Islet of Langerhans (tissue), 1 donor: ENCODE results near the gene CD209.
"Not testable (repeated sequence)": the region's sequence is repeated elsewhere in the genome, so short reads cannot be mapped to it uniquely, and the experiment has no call there.

ENCODE experiments used
- FAIRE-seq: peaks from one replicate; lab custom pipeline; 2011; peaks lifted over from hg19 to GRCh38; lab: Jason Lieb, UNC

Gene CD209, protein sequence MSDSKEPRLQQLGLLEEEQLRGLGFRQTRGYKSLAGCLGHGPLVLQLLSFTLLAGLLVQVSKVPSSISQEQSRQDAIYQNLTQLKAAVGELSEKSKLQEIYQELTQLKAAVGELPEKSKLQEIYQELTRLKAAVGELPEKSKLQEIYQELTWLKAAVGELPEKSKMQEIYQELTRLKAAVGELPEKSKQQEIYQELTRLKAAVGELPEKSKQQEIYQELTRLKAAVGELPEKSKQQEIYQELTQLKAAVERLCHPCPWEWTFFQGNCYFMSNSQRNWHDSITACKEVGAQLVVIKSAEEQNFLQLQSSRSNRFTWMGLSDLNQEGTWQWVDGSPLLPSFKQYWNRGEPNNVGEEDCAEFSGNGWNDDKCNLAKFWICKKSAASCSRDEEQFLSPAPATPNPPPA

DNA sequence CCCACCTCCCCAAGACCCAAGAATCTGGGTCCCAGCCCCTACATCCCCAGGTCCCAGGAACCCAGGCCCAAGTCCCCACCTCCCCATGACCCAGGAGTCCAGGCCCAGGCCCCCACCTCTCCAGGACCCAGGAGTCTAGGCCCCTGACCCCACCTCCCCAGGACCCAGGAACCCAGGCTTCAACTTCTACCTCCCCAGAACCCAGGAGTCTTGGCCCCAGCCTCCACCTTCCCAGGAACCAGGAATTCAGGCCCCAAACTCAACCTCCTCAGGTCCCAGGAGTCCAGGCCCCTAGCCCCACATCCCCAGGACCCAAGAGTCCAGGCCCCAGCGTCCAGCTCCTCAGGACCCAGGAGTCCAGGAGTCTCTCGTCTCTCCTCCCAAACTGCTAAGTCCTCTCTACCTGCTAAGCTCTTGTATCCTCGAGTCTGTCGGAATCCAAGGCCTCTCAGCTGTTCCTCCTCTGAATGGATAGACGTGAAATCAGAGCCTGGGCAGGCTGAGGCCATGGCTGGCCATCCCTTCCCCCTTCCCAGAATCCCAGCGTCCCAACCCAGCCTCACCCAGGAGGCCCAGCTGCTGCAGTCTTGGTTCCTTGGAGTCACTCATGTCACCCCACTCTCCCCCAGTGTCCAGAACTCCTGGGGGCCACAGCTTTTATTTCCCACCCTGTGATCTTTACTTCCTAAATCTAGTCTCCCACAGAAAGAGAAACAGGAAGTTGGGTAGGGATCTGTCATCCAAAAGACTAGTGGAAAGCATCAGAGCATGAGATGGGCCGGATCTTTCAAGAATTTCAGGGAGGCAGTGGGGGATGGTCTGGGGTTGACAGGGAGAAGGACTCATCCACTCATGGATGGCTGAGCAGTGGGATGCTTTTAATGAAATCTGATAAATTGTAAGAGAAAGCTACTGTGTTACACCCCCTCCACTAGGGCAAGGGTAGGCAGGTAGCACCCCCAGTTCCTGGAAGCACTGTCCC is at the start of gene CD209:
CD209 (minus strand) TSS at position 632 of the 982 bp plus-strand sequence; CDS start at position 609, 23 bp downstream.
- no peak for FAIRE-seq

DNA sequence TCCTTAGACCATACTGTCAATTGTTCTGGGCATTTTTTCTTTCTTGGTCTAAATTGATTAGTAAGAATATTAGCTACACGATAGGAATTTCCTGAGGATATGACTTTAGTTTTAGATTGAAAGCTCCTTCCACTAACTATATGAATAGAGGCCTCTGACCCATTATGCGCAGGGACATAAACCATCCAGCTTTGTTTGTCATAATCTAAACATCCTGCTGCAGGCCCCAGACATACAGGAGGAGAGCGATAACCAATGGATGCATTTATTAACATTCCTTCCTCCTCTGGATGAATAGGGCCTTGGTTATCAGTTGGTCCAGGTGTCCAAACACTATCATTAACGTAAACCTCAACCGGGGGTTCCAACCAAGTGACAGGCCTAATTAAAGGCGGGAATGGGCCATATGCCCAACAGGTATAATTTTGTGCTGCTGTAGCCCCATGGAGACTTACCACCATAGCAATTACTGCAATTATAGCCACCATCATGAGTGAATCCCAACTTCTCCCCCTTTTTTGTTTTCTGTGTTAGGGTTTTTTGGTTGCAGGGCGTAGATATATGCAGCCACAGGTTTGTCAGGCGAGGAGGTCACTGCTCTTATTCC is 48.3 kb upstream of the CD209 start:
- FAIRE-seq, result no peak

DNA sequence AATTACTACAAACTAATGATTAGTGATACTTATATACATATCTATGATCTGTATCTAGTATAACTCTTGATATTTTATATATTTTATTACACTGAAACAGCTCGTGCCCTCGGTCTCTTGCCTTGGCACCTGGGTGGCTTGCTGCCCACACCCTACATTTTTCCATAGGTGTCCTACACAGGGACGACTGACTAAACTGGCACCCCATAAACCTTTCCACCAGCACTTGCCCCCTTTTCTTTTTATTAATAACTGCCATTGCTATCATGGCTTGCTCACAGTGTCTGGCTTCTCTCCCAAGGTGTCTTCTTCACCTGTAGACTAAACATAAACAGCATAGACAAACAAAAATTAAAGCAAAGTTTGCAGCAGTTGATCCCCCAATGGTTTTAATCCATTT is 46.2 kb upstream of the CD209 start:
- FAIRE-seq, result no peak

DNA sequence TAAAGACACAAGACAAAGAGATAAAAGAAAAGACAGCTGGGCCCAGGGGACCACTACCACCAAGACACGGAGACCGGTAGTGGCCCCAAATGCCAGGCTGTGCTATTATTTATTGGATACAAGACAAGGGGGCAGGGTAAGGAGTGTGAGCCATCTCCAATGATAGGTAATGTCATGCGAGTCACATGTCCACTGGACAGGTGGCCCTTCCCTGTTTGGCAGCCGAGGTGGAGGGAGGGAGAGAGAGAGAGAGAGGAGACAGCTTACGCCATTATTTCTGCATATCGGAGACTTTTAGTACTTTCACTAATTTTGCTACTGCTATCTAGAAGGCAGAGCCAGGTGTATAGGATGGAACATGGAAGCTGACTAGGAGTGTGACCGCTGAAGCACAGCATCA is 45.4 kb upstream of the CD209 start:
- not testable (repeated sequence) for FAIRE-seq

DNA sequence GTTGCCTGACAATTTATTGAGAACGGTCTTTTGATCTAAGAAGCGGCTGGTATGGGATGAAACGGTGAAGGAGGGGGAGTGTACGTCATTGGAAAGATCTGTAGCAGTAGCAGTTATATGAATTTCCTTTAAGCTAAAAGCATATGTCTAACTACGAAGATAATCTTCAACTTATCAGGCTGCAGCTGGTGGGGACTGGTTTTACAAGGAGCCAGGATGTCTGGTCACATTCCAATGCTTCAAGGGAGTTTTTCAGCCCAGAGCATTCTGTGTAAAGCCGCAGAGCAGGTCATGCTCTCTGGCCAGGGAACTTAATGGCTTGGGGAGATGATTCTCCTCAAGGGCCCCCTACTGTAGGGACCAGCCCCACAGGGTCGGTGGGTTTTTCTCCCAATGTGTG is 44.9 kb upstream of the CD209 start:
- FAIRE-seq, result no peak

DNA sequence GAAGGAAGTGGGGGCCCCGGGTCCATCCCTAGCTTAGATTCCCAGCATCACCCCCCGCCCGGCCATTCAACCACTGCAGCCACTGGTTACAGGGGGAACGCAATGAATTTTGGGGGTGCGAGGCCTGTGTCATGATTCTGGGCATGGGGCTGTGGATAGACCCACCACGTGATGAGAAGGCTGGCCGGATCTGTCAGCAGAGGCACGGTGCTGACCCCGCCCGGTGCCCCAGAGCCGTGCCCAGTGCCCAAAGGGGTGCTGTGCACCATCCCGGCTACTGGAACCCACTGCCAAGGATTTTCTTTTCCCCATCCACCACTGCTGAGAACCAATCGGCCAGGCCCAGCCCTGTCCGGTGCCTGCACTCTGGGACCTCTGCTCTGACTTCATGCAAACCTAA is 43.1 kb upstream of the CD209 start:
- FAIRE-seq, result no peak

DNA sequence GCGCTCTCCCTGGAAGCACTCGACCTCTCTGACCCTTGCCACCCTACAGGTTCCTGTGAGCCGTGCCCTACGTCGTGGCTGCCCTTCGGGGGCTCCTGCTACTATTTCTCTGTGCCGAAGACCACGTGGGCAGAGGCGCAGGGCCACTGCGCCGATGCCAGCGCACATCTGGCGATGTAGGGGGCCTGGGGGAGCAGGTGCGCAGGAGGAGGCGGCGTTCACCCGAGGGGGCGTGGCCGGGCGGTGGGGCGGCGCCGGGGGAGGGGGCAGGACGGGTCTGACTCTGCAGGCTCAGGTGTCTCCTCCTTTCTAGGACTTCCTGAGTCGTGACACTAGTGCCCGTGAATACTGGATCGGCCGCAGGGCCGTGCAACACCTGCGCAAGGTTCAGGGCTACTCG is 42.1 kb upstream of the CD209 start:
- FAIRE-seq, result no peak

DNA sequence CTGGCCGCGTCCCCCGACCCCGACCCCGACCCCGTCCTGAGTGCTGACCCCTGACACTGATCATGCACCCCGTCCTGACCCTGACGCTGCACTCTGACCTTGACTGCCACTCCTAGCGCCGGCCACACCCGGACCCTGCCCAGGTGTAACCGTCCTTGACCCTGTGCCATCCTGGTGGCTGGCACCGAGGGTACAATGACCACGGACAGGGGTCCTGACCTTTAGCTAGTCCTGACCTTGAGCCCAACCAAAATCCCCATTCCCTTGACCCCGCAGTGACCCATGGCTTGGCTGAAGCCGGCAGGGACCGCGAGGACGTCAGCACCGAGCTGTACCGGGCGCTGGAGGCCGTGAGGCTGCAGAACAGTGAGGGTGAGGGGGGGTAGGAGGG is 41.6 kb upstream of the CD209 start:
- FAIRE-seq, result no peak

DNA sequence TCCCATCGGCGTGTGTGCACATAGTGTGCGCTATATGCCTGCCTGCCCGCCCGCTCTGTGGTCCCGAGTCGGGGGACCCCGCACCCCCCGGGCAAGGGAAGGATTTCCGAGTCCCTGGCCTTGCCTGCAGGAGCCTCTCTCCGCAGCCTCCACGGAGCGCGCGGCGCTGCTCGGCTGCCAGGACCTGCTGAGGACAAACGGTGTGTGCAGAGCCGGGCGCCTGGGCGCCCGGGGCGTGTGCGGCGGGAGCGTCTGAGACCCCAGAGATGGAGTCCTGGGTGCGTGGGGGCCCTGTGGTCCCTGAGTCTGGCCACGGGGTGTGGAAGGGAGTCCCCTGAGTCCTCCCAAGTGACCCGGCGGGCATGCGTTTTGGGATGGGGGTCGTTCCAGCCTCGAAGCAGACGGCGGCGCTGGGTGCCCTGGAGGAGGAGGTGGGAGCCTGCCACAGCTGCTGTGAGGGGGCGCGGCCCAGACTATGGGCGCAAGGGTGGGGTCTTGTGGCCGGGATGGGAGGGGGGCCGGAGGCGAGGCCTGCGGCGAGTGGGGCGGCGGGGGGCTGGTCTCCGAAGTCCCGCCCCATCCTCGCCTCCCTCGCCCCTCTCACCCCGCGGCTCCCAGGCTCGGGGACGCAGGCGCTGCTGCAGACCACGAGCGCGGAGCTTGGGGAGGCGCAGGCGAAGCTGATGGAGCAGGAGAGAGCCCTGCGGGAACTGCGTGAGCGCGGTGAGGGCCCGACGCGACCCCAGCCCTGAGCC is 41.0 kb upstream of the CD209 start:
- no peak for FAIRE-seq

DNA sequence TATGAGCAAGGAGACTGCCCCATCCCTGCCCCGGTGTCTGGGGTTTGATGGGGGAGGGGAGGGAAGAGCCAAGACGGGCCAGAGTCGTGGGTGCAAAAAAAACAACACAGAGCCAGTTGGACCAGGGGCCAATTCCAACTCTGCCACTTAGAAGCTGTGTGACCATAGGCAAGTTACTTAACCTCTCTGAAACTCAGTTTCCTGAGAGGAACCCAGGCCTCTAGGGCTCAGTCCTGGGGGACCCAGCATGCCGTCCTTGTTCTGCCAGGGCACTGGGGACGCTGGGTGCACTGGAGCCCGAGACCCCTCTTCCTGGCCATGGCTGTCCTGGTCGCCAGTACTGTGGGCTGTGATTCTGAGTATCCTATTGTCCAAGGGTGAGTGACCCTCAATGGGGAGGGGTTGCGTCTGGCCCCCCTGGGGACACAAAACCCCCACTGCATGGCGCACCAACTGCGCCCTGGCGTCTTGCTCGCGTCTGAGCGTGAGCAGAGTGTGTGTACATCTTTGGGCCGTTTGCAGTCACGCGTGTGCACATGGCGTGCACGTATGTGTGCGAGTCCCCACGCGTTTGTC is 40.4 kb upstream of the CD209 start:
- FAIRE-seq, result no peak

DNA sequence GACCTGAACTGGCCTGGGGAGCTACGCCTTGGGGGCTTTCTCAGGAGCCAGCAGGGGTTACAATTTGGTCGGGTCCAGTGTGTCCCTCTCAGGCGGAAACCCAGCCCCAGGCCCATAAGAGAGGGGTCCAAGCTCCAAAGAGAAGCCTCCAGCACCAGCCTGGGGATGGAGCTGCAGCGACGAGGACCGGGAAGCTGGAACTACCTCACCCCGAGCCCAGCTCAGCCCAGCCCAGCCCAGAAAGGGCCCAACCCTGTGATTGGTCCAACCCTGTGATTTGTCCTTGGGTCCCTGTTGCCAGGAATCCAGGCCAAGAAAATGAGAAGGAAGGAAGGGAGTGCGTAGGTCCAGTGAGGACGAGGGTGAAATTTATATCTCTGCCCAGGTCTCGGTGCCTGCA is 39.8 kb upstream of the CD209 start:
- no peak for FAIRE-seq

DNA sequence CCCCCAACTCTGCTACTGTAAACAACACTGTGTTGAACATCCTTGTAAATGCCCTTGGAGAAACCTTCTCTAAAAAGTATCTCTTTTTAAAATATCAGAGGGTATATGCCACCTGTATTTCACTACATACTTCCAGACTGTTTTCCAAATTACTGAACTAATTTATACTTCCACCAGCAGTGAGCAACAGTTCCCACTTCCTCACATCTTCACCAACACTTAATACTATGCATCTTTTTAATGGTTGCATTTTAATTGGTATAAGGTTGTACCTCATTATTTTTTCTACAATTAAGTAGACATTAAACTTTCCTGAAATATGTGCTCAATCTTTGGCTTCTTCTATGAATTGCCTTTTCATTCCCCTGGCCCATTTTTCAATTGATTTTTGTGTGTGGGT is 37.5 kb upstream of the CD209 start:
- FAIRE-seq, result no peak

DNA sequence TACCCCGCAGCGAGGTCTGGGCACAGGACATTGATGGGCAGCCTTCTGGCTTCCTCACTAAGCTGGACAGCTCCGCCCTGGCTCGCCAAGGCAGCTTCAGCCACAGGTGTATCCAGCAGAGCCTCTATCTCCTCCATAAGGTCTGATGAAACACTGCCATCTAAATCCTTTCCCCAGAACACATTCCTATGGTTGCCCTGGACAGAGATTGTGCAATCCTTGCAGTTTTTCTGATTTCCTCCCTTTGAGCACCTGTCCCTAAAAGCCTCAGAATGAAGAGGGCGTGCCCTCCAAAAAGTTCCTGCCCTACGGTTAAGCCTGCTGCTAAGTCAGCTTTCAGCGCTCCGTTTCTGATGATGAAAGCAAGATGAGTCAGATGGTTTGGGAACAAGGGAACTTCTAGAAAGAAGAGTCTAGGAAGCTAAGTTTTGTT is 36.7 kb upstream of the CD209 start:
- no peak for FAIRE-seq

DNA sequence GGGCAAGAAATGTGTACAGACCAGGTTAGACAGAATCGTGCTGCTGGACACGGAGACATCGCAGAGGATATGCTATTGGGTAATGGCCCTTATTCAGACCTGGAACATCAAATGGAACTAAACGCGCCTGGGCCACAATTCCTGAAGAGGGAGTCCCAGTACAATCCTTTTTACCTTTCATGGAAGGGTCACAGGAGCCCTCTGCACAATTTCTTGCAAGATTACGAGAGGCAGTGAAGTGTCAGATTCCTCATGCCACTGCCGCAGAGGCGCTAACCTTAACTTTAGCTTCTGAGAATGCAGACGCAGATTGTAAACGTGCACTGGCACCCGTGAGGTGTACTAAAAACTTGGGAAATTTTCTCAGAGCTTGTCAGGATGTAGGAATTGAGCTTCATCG is 33.8 kb upstream of the CD209 start:
- FAIRE-seq, result no peak

DNA sequence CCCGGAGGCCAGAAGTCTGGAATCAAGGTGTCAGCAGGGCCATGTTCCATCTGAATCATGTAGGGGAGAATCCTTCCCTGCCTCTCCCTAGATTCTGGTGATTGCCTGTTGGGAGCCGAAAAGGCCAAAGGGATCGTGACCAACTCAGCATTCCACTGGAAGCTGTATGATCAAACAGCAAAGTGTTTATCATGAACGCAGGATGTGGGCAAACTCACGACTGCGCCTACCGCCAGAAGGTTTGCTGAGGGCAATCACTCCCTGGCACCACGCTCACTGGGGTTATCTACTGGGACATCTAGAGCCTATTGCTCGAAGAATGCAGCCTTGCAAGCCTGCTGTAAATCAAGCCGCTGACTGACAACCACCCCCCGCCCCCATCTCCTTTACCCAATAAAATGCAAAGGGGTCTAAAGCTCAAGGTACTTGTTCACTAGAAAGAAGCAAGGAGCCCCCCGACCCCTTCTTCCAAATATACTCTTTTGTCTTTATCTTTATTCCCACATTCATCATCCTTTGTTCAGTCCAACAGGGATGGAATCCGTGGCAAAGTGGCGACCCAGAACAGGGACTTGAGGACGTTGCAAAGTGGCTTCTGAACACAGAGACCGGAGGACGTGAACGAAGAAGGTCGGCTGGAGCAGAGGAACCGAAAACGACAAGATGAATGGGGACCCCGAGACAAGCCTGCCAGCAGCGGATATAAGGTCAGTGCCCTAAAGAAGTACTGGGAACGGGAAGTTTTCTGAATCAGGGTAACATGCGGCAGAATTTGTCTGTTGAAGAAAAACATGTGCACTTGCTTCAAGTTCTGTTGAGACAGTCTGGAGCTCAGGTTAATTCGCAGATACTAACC is 32.5 kb upstream of the CD209 start:
- no peak for FAIRE-seq

DNA sequence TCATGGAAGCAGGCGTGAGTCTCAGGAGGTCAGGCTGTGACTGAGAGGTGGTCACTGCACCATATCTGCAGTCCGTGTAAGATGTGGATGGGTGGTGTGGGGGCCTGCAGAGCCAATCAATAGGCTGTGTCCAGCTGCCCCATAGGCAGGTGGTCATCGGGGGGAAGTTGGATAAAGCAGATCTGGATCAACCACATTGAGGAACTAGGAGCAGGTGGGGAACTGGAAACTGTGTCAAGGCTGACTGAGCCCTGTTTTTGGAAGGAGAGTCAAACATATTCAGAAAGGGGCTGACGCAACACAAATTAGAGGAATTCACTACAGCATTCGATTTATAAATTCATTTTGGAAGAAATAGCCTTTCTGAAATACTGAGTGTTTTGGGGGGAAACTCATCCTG is 30.7 kb upstream of the CD209 start:
- no peak for FAIRE-seq

DNA sequence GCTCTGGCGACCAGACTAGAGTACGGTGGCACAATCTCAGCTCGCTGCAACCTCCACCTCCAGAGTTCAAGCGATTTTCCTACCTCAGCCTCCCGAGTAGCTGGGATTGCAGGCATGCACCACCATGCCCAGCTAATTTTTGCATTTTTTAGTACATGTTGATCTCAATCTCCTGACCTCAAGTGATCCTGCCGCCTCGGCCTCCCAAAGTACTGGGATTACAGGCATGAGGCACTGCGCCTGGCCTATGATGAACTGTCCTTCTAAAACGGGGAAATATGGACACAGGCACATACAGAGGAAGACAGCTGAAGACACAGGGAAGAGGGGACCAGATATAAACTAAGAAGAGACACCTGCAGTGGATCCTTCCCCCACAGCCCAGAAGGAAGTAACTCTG is 28.4 kb upstream of the CD209 start:
- FAIRE-seq, result no peak

DNA sequence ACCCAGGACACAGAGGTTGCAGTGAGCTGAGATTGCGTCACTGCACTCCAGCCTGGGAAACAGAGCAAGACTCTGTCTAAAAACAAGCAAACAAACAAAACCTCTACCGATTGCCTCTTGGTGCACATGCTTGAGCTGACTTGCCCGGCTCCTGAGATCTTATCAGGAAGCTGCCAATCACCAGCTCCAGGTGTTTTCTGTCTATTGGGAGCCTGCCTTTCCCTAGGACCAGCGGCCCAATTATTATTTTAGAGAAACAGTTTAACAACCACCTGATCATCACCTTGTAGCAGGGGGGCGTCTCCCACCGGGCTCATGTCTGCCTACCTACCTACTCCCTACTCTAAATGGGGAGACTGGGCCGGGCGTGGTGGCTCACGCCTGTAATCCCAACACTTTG is 26.5 kb upstream of the CD209 start:
- FAIRE-seq, result no peak

DNA sequence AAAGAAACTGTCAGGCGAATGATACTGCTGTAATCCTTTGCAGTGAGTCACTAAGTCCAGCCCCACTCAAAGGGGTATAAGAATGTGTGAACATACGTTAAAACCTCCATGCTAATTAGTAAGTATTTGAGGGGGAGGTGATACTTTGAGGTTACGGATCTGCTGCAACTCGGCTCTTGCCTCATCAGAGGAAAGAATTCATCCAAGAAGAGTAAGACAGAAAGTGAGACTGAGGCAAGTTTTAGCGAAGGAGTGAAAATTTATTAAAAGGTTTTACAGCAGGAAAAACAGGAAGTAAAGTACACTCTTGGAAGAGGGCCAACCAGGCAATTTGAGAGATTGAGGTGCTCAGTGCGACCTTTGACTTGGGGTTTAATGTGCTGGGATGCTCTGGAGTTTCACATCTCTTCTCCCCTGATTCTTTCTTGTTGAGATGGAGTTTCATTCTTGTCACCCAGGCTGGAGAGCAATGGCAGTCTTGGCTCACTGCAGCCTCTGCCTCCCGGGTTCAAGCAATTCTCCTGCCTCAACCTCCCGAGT is 25.5 kb upstream of the CD209 start:
- no peak for FAIRE-seq

DNA sequence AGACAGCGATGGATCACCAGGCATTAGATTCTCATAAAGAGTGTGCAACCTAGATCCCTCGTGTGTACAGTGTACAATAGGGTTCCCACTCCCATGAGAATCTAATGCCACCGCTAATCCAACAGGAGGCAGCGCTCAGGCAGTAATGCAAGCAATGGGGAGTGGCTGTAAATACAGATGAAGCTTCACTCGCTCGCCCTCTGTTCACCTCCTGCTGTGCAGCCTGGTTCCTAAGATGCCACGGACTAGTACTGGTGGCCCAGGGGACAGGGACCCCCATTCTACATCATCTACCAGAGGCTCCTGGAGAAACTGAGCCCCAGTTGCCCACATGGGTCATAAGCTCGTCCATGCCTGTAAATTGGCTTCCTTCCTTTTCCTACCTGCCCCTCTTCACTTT is 23.7 kb upstream of the CD209 start:
- FAIRE-seq, result no peak

DNA sequence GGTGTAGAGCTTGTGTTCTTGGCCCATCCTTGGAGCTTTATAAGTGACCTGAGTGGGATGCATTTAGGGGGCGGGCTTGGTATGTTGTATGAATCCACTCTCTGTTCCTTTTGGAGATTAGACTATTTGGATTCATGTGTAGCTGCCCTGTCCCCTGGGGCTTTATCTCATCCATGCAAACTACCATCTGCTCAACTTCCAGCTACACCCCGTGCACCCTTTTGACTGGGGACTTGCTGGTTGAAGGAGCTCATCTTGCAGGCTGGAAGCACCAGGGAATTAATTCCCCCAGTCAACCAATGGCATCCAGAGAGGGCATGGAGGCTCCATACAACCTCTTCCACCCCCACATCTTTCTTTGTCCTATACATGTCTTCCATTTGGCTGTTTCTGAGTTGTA is 21.8 kb upstream of the CD209 start:
- FAIRE-seq, result no peak
